Nephron progenitor cell (in vitro differentiated cells): ENCODE data around the gene MYH4.

Experiments used
- DNase-seq: peaks from one replicate; pipeline ENCODE4 v3.0.0; 2021
- H3K27ac Mint-ChIP-seq: 2 replicates; pipeline ENCODE4 v1.8.0; 2021; ENCODE audit warnings: mild to moderate bottlenecking, moderate library complexity, mixed read lengths
- H3K27me3 Mint-ChIP-seq: 2 replicates; pipeline ENCODE4 v1.8.0; 2021; ENCODE audit warnings: mild to moderate bottlenecking, low read depth, mixed read lengths; ENCODE audit not compliant: poor library complexity
- H3K36me3 Mint-ChIP-seq: 2 replicates; pipeline ENCODE4 v1.8.0; 2021; ENCODE audit warnings: low read depth, mixed read lengths
- H3K4me1 Mint-ChIP-seq: 2 replicates; pipeline ENCODE4 v1.8.0; 2021; ENCODE audit warnings: mixed read lengths
- H3K4me3 Mint-ChIP-seq: 2 replicates; pipeline ENCODE4 v1.8.0; 2021; ENCODE audit warnings: mild to moderate bottlenecking, moderate library complexity, mixed read lengths
- H3K9me3 Mint-ChIP-seq: 2 replicates; pipeline ENCODE4 v1.8.0; 2021; ENCODE audit warnings: mild to moderate bottlenecking, moderate library complexity, mixed read lengths
- CTCF ChIP-seq: fragments of 200-600 bp; sonication (generic); IDR thresholded peaks from 2 replicates; pipeline ENCODE4 v1.5.0; 2021; ENCODE audit warnings: antibody characterized with exemption

MYH4 gene

GRCh38 chr17:10420811-10421210 lies 48.5 kb downstream of the MYH4 start:
- Mint-ChIP-seq H3K4me3 (no peak overlapping the region), H3K4me1 (no peaks in the 10 kb centered on the region), H3K27ac (no peak overlapping the region), H3K36me3 (no peaks in the 10 kb centered on the region), H3K9me3 (no peaks in the 10 kb centered on the region), H3K27me3 (no peaks in the 10 kb centered on the region)
- no peak for TF ChIP-seq CTCF
- DNase-seq, result no peak

DNA sequence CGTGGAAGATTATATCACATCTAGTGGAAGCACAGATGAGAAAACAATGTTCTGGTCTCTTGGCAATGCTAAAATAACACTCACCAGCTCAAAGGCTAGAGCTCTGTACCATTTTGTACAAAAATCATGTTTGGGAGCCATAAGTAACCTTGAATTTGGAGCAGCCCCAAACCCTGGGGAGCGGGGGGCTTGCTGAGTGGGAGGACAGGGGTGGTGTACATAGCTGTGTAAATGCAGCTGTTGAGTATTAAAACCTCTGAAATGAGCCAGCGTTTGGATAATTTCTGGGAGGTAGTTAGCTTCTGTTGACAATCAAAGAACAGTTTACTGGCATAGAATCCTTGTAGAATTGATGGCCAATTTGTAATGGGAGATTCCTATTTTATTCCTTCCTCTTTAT lies 51.9 kb downstream of the MYH4 start:
- TF ChIP-seq CTCF, result no peak
- Mint-ChIP-seq H3K27ac (no peak overlapping the region), H3K36me3 (no peaks in the 10 kb centered on the region), H3K9me3 (no peaks in the 10 kb centered on the region), H3K27me3 (no peaks in the 10 kb centered on the region), H3K4me1 (no peaks in the 10 kb centered on the region), H3K4me3 (no peak overlapping the region)
- no peak for DNase-seq

GRCh38 chr17:10415161-10415560 lies 54.2 kb downstream of the MYH4 start:
- no peak for DNase-seq
- Mint-ChIP-seq H3K27me3 (no peaks in the 10 kb centered on the region), H3K36me3 (no peaks in the 10 kb centered on the region), H3K9me3 (no peaks in the 10 kb centered on the region), H3K4me3 (no peak overlapping the region), H3K4me1 (no peaks in the 10 kb centered on the region), H3K27ac (no peak overlapping the region)
- no peak for TF ChIP-seq CTCF

DNA sequence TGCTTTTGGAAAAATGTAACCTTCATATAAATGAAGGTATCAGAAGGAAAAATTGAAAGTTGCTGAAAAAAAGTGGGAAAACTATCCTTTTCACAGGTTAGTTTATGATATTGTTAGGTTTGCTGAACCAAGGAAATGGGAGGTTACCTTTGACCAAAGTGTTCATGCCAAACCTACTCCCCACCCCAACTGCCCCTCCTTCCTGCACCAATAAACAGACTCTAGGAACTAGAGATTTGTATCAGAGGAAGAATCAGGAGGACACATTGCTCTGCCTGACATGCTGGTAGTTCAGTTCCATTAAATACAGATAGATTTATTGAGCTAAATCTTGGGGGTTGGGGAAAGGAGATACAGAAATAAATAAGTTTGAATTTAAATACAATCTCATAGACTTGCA lies 65.8 kb downstream of the MYH4 start:
- Mint-ChIP-seq H3K4me3 (no peak overlapping the region), H3K27ac (no peak overlapping the region), H3K36me3 (no peaks in the 10 kb centered on the region), H3K27me3 (peaks cover 21% of the 10 kb centered on the region), H3K9me3 (no peaks in the 10 kb centered on the region), H3K4me1 (no peaks in the 10 kb centered on the region)
- TF ChIP-seq CTCF, result no peak
- no peak for DNase-seq

DNA sequence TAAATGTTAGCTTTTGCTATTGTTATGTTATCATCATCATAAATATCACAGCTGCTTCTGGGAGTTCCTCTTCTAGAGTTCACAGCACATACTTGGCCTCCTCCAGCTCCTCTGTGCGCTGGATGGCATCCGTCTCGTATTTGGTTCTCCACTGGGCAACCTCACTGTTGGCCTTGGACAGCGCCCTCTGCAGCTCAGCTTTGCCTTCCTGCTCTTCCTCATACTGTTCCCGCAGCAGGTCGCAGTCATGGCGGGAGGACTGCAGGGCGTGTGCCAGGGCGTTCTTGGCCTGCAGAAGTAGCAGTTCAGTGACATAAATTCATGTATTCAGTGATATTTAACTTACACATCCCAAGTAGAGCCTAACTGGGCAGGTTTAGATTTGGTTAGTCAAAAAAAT lies 71.0 kb downstream of the MYH4 start:
- Mint-ChIP-seq H3K27me3 (peaks cover 12% of the 10 kb centered on the region), H3K36me3 (no peaks in the 10 kb centered on the region), H3K4me3 (no peak overlapping the region), H3K4me1 (no peaks in the 10 kb centered on the region), H3K27ac (no peak overlapping the region), H3K9me3 (no peaks in the 10 kb centered on the region)
- DNase-seq, result peak; percentile 7
- no peak for TF ChIP-seq CTCF

DNA sequence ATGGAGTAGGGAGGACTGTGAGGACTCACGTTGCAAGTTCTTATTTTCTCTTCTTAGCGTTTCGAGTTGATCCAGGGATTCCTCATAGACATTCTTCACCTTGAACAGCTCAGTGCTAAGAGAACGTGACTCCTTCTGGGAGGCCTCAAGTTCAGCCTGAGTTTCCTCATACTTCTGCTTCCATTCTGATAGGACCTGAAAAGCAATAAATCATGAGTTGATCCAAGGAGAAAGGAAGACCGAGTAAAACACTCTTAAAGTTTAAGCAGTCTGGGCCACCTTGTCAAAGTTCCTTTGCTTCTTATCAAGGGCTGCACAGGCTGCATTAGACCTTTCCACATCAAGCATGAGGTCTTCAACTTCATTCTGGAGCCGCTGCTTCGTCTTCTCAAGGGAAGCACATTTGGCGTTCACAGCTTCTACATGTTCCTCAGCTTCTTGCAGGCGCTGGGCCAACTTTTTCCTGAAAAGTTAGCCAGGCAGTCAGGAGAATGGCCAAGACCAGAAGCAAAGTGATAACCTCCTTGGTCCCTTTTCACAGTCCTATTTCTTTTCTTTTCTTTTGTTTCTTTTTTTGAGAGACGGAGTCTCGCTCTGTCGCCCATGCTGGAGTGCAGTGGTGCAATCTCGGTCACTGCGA lies 72.7 kb downstream of the MYH4 start:
- no peaks in the 10 kb centered on the region for H3K4me1 Mint-ChIP-seq

More for the DNA sequence above, 72.7 kb downstream of the MYH4 start:
- H3K27me3 Mint-ChIP-seq, result peaks cover 12% of the 10 kb centered on the region
- H3K27ac Mint-ChIP-seq, result no peak overlapping the region
- H3K36me3 Mint-ChIP-seq, result no peaks in the 10 kb centered on the region
- DNase-seq, result no peak
- TF ChIP-seq CTCF, result no peak
- no peaks in the 10 kb centered on the region for H3K9me3 Mint-ChIP-seq
- no peak overlapping the region for H3K4me3 Mint-ChIP-seq
